Stimulated activated CD4-positive, alpha-beta T cell treated with anti-CD3 and anti-CD28 coated beads, Interleukin-4, amount 100 ng/mL, for 1 hour (primary cell): ENCODE measurements around the gene UMAD1.

ENCODE experiments used
- DNase-seq: peaks from one replicate; pipeline ENCODE4 v3.0.0-alpha.2; 2020

The UMAD1 gene

DNA sequence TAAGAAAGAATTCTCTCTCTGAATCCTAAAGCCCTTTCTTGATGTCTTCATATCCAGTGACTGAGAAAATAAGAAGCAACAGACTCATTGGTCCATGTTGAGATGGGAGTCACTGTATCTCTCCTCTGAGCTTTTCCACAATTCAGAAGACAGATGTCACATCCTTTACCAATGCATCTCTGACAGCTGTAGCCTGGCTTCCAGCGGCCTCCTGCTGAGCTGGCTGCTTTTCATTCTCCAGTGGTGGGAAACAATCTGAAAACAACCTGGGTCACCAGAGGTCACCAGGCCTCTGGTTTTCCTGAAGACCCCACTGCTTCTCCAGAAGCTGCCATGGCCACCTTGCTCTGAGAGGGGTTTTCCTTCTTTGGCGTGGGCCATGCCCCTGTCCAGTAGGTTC, 96.1 kb downstream of the UMAD1 start:
- DNase-seq = no peak

DNA sequence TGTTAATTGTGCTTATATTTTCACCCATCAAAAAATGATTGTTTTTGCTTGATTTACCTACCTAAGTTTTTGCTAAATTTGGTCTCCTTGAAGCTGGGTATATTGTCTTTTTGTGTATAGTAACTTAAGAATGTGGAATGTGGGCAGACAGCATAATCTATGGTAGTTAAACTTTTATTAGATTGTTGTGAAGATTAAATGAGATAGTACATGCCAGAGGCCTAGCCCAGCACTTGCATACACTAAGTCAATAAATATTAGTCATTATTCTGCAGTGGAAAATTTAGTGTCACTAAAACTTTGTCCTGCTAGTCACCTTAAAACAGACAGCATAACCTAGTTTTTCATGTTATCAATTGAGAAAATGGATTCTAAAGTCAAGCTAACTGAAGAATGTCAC, 97.1 kb downstream of the UMAD1 start:
- no peak for DNase-seq

DNA sequence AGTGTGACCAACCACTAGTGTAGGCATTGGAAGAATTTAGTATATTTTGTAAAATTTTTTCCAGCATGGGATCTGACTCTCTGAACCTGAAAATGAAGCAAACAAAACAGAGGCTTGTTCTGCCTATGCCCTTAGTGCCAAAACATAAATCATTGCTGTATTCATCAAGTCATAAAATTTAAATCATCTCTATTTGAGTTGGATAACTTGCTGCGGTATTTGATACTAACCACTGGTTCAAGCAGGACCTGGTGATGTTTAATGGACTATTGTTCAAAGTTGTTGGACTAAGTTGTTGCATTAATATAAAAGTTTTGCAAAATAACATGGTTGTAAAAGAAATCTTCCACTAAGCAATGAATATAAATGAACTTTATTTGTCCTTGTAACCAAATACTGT, 97.6 kb downstream of the UMAD1 start:
- no peak for DNase-seq

DNA sequence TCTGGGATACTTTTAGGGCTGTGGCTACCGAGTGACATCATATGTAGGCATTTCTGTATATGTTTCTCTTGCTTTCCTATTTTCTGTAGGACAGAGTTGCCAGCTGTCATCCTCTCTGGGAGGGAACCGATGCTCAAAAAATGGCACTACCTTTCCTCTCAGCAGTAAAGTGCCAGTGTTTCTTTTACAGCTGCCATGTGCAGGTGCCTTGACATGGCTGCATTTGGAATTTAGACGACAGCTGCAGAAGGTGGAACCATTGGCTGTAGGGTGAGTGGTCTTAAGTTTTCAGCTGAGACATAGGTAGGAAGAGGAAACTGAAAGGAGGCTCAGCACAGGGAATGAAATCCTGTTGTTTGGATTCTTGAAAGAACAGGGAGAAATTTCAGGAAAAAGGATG, 98.1 kb downstream of the UMAD1 start:
- DNase-seq = no peak

DNA sequence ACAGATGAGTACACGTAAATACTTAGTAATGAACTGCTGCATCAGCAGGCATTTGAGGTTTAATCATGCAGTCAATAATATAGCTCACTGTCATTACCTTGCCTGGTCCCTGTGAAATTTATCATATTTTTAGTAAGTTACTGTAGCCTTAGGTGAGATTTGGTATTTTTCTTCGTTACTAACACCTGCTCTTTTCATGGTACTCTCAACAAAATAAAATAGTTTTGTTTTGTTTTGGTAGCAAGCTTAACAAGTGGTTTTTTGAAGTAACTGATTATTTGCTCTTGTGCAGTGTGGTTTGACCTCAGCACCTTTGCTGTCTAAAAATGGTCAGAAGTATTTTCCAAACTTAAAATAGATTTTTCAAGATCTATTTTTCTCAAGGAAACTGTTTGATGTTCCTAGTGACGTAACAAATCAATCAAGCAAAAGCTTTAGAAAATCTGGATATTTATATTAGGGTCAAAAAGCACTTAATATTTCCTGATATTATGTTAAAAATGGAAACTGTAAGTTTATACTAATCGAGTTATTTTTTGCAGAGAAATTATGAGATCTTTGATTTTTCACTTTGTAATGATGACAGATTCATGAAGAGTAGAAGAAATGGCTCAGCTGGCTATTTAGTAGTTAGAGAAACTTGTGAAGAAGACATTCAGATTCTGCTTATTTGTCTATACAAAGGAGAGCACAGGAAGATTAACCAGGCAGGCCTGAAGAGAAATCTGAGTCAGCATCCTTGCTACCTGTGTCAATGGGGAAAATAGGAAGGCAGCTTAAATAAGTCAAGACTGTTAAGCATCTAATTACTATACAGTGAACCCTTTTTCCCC, 98.9 kb downstream of the UMAD1 start:
- no peak for DNase-seq

DNA sequence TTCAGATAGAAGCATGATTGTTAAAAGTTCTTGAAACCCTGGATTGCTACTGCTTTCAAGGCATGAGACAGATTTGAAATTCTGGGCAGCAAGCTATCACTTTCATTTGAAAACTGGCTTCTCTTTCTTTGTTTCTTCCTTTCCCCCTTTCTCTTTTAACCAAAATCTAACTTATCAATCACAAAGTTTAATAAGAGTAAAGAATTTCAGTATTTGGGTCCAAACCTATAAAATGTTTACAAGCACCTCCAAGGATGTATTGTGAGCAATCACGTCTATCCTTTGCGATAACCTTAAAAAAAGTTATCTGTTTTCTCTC, 99.4 kb downstream of the UMAD1 start:
- no peak for DNase-seq

DNA sequence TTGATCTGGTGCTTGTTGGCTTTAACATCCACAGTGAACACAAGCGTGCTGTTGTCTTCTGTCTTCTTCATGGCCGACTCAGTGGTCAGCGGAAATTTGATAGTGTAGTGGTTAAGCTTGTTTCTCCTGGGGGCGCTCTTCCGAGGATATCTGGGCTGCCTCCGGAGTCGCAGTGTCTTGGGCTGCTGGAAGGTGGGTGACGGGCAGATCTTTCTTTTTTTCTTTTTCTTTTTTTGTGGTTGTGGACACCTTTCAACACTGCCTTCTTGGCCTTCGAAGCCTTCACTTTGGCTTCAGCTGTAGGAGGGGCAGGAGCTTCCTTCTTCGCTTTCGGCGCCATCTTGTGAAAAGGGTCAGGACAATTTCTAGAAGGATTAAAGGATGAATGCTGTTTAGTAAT, 101.7 kb downstream of the UMAD1 start:
- DNase-seq = no peak

DNA sequence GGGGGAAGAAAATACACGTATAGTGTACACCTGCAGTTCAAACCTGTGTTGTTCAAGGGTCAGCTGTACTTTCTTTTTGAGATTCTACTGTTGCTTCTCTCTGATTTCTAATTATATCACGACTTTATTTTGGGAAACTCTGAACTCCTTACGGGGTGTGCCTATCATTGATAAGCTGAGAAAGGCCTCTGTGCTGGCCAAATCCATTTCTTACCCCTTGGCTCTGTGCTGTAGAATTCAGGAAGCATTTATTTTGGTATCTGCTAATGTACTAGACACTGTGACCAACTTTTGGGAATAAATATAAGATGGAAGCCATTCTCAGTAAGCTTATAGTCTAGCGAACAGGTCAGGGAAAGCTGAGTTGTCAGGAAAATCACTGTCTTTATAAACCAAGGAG, 104.7 kb downstream of the UMAD1 start:
- no peak for DNase-seq

DNA sequence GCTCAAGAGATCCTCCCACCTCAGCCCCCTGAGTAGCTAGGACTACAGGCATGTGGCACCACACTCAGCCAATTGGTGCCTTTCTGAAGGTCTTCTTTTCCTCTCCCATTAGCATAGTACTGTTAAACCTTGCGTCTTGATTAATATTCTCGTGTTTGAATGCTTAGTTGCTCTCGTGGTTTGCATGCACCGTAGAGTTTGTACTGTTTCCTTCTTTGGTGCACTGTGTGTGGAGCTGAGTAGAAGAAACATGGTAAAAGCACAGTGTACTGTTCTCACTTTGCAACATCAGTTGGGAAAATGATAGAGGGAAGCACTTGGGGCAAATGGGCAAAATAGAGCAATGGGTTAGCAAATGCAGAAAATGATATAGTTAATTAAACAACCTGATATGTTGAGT, 105.4 kb downstream of the UMAD1 start:
- DNase-seq = no peak

DNA sequence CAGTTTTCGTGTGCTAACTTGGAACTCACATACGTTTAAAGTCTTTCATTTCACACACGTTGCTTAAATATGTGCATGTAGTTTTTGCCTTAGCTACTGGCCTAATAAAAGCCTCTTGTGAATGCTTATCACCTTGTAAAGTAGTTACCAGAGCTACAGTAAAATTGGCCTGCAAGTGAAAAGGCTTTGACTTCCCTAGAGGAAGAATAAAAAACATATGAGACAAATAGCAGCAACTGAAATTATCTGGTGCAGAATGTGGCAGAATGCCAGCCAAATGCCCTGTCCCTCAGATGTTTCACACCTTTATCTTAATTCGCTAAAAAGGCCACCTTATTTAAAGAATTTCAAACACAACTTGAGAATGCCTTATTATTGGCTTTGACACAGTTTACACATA, 105.9 kb downstream of the UMAD1 start:
- no peak for DNase-seq

DNA sequence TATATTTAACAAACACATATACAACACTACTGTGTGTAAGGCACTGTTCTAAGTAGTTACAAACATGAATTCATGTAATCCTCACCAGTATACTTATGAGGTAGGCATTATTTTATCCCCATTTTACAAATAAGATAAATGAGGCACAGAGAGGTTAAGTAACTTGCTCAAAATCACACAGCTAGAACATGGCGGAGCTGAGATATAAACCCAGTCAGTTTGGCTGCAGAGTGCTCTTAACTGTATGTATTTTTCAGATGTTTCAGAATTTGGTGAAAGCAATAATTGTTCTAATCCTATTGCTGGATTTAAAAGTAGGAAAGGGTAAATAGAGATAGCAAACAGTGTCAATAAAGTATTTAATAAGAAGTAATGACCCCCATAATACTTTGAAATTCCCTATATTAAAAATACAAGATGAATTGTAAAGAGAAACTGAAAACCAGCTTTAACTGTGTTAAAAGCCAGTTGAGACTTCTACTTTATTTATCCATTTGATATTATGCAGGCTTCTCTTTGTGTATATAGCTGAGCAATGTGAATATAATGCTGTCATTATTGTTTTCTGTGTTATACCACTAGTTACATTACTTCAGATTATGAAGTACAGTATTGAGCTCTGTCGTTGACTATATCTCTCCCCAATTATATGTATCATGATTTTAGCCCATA, 110.2 kb downstream of the UMAD1 start:
- no peak for DNase-seq

DNA sequence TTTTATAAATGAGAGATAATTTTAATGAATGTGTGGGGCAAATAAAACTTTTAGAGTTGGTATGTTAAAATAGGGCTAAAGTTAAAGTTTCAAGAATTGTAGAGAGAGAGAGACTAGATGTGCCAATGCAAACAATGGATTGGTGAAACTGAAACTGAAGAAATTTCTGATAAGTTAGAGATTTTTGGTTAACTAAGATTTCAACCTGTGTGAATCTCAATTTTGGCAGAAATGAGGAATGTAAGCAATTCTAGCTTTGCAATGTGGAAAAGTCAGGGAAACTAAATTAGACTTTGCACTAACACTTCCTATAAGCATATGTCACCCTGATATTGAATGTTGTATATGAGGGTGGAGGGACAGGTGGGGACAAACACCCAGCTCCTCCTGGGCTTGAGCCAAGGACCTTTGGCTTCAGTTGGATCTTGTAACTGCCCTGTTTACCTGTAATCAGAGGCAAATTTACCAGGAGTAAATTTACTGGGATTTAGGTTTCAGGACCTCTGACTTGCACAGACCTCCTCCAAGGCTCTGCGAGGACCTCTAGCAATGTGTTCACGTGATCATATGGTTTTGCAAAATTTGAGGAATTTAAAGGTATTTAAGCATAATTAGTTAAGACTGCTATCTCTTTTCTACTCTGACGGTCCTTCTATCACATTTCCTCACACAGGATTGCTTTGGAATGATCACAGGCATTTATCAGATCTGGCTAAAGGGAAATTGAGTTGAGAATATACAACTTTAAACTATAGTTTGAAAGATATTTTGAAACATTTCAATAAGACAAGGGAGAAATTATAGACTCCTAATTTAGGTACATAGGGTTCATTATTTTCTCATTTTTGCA, 110.9 kb downstream of the UMAD1 start:
- DNase-seq = no peak

DNA sequence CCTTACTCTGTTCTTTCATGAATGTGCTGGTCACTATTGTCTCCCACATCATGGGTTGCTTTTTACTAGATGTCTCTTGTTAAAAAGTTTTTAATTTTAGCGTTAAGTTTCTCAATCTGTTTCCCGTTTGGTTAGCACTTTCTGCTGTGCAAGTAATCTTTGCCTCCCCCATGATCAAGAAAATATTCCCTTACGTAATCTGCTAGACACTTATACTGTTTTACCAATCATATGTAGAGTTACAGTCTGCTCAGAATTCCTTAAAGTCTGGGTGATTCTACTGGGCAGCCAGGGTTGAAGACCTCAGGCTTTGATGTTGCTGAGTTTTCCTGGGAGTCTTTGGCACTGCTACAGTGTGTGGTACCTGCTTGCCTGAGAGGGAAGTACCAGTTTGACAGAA, 116.0 kb downstream of the UMAD1 start:
- DNase-seq = no peak

DNA sequence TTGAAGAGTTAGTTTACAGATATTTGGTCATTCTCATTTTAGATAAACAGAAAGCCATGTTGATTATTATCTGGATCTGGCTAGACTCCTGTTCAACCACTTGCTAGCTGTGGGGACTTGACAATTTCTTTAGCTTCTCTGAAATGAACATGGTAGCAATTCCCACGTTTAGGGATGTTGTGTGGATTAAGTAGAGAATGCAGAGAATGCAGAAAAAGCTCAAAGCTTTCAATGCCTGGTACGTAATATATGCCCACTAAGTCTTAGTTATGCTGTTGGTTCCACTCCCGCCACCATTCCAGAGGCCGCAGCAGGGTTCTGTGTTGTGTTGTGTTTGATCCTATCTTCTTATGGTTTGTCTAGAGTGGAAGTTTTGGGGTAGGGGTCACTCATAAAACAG, 117.0 kb downstream of the UMAD1 start:
- no peak for DNase-seq

DNA sequence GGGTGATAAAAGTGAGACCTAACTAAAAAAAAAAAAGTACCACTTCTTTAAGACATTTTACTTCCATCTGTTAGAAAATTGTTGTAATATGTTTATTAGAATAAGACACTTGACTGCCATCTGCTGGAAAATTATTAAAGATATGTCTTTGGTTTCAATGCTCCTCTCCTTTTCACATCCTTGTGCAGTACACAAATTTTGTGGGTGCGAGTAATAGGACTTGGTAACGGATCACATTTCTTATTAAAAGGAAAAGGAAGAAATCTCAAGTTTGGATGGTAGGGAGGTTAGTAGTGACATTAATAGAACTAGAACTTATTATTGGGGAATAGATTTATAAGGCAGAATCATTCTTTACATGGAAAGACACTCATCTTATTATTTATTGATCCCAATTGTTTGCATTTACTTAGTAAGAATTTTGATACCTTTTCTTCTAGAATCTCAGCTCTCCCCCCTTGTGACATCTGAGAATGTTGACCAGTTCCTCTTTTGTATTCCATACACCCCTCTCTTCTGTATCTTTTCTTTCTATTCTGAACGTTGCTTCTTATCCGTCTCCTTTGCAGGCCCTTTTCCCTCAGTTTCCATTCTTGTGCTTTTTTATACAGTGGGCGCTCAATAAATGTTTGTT, 120.9 kb downstream of the UMAD1 start:
- DNase-seq = no peak

DNA sequence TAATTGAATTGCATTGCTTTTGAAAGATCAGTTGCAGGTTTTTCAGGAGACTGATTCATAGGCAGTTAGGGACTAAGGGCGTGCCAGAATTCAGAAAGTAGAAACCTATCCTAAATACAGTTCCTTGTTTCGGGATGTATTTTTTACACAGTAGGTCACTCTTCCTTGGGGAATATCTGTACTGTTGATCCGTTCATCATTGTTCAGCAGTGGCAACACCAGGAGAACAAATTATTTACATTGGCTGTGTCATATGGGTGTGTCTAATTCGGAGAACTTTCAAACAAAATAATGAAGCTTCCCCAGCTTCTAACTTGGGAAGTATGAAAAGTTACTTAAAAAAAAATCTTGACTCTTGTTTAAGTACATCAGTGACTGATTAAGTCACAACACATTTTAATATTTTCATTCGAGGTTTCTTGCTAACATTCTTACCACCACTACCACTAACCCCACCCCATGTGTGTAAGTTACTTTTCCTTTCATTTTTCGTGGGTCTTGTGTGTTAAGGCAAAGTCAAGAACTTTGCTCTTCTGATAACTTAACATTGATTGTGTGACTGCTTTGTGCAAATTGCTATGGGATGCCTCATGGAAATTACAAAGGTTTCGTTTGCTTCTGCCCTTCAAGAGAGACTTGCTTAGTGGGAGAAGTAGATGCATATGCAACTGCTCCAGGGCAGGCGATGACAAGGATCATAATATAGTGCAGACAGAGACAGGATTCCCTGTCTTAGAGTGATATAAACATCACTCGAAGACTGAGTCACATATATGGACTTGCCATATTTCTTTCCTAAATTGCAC, 121.6 kb downstream of the UMAD1 start:
- DNase-seq = no peak

DNA sequence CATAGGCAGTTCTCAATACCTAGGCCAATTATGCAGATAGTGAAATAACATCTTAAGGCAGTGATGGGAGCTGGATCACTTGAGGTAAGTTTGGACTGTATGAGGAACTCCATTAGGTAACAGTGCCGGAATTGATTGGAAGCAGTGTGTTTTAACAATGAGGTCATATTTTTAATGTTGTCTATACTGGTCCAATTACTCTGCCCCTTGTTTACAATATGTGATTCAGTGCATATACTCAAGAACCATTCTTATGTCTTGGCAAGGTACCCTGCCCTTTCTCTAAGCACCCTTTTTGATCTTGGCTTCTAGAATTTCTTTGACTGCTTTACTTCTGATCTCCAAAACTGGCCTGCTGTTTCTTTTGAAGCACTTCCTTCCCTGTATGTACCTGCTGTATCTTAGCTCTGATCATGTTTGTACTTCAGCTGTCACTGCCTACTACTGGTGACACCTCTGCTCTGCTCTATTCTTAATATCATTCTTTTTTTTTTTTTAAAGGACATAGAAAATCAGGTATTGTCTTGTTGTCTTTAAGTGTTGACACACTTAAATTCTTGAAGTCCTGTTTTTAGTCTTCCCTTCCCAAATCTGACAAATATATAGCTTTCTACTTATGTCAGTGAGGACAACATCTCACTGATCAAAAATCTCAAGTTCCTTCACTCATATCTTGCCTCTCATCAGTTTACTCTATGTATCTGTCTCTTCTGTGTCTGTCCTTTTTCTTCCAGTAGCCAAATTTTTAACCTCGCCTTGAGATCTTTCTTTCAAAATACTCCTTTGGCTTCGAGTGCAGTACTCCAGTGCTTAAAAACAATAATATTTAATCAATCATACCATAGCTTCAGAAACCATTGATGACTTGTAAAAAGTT, 124.2 kb downstream of the UMAD1 start:
- DNase-seq = no peak

DNA sequence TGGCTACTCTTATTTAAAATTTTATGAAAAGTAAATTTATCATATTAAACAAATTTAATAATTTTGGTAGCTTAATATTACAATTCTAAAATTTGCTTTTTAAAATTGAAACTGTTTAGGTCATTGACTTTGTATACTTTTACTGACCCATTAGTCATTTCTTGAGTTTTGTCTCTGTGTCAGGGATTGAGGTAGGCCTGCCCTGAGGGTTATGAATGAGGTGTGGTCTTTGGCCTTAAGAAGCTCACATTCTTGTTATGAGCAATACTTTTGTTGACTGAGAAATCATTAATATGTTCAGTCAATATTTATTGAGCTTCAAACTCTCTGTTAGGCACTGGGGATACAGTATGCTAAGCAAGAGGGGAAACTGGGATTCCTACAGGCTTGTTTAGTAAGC, 124.9 kb downstream of the UMAD1 start:
- no peak for DNase-seq

DNA sequence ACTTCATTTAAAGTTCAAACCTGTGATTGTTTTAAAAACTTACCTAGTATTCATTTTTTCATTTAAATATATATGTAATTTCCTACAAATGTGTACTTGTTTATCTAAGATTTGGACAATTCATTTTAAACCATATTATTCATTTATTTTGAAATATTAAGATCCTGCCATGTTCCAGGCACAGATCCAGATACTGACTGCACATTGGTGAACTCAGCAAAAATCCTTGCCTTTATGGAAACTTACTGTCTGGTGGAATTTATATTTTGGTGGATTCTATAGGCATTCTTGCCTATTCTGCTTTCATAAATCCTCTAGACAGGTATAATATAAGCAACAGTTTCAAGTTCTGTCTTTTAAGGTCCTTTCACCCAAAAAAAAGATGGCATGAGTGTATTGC, 126.1 kb downstream of the UMAD1 start:
- DNase-seq = no peak

DNA sequence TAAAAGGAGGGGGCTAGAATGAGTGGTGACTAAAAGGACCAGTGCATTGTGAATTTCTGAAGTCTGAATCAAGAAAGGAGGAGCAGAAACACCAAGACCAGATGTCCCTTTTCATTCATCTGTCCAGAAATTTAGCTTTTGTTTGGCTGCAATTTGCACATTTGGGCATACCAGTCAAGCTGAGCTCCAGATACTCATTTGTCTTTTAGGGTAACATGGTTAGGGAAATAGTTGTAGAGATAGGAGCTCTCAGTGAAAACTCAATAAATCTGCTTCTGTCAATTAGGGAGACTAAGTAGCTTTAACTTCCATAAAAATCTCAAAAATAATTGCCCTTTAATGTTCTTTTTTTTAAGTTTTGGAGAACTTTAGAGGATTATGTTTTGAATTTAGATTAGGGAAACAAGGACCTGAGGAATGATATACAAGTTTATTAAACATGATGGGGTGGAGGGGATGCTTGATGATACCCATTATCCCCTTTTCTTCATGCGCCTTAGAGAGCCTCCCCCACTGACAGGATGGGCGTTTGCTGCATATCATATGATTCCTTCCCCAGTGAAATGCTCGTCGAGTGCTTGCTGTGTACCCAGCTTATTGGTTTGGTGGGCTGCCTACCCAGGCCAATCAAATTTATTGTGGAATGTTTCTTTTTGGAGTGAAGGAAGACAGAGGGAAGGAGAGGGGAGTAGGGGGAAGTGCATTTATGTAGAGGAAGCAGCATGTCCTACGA, 128.6 kb downstream of the UMAD1 start:
- DNase-seq = no peak
